Measurements from ENCODE around the gene COL11A1.
"Not testable (repeated sequence)": the region's sequence is repeated elsewhere in the genome, so short reads cannot be mapped to it uniquely, and the experiment has no call there.

The COL11A1 gene

DNA sequence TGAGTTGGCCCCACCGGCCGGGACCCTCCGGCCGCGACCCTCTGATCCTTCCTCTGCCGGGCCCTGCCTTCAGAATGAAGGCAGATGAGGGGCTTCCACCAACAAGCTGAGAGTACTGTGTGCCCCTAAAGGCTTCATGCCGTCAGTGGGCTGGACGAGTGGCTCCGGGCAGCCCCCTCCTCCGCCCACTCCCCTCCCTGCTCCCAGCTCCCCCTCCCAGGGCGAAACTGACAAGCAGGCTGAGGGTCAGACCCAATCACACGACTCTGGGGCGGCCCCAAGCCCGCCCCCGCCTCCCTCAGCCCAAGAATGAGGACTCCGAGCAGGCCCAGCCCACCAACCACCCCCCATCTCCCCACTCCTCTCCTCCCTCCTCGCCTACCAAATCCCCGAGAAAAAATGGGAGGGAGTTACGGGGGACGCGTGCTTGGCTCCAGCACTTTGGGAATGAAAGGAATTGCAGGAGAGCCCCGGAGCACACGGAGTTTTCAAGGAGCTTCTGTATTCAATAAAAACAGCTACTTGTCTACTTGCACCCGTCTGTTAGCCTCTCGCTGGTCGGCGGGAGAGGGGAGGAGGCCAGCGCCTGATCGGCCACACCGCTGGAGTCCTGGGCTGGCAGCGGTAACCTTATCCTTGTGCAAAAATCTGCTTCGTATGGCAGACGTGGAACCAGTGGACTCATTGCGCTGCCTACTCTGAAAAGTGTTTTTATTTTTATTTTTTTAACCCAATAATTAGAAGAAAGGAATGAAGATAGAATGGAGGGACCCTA lies at the start of gene COL11A1:
Gene COL11A1, minus strand, starts transcription at position 147 of the 775 bp plus-strand sequence. CDS start 344 bp downstream, outside the sequence.
- DNase-seq (ENCODE audit: low spot score), result peak; percentile 82

DNA sequence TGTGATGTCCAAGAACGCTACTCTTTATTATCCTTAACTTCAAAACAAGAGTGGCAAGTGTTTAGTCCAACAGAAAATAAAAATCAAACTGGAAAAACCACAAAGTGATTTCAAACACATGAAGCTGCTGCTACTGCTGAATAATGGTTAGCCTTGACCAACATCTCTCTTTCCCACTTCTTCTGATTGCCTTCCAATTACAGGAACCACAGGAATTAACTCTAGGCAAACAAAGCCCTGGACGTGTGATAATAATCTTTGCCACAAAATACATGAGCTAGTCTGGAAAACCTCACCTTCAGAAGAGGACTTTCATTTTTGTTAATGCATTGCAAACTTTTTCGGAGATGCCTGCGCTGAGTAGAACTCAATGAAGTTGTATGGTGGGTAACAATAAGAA lies 48.6 kb upstream of the COL11A1 start:
- DNase-seq (ENCODE audit: low spot score), result no peak

DNA sequence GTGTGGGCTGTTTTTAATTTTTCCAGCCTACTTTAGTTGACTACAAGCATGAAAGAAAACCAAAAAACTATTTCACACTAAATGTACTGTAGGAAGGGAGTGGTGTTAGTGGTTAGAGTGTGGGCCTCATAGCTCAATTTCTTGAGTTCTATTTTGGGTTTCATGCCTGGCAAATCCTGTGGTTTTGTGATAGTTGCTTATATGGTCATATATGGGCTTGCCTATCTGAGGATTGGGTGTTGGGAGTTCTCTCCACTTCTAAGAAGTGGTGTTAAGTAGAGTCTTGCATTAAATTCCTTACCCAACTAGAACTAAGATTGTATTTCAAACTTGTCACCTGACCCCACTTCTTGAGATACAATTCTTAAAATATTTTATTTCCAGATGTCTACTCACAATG lies 37.8 kb upstream of the COL11A1 start:
- no peak for DNase-seq (ENCODE audit: low spot score)

DNA sequence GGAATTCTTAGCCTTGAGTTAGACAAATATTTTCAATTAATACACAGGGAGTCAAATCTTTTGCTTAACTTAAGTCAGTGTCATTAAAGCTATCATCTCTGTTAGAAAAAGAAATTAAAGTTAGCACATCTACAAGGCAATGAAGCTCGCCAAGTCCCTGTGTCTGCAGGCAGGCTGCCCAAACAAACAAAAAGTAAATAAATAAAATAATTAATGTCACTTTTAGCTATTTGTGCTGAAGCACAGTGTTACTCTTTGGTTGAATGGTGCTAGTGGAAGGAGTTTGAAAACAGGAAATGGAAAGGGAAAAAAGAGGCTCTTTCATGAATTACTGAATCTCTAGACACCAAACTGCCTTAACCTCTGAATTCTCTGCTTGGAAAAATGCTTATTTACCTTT lies 37.1 kb upstream of the COL11A1 start:
- no peak for DNase-seq (ENCODE audit: low spot score)

DNA sequence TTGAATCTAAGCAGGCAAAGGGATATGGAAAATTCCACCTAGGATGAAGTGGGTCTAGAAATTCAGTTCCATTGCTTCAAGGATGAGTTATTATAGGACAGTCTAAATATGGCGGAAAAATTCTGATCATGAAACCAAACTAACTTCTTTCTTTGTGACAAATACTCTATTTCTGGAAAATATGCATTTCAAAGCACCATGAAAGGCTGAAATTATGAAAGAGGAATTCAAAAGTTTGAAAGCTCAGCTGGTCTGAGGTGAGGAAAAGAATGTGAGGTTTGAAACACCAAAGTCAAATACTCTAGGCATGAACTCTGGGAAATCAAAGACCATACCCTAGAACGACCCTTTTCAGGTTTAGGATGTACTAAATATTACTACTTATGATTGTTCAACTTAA lies 36.4 kb upstream of the COL11A1 start:
- DNase-seq (ENCODE audit: low spot score), result no peak

DNA sequence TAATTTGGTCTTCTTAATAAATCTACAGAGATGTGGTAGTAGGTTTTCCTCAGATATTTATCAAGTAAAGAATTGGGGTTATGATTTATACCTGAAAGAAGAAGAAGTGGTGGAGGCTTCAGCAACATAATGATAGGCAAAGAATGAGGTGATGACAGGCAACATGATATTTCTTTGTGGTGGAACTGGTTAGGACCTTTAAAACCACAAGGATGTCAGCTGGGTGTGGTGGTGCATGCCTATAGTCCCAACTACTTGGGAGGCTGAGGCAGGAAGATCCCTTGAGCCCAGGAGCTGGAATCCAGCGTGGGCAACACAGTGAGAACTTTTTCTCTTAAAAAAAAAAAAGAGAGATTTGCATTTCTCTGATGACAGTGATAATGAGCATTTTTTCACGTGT lies 34.1 kb upstream of the COL11A1 start:
- no peak for DNase-seq (ENCODE audit: low spot score)

DNA sequence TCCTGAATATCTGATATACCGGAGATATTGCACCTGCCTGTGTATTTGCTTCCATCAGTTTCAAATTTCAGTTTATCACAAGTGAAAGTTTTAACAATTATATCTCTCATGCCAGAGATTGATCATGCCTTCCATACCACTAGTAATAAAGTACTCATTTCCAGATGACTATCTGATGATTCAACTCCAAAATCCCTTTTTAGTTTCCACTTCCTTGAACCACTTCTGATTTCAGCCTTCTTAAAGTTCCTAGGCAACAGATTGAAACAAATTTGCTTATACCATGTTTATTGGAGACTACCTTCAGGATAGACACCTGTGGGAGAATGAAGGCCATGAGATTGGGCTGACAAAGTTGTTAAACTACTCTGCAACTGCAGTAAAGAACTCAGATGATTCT lies 21.5 kb upstream of the COL11A1 start:
- DNase-seq (ENCODE audit: low spot score), result no peak

DNA sequence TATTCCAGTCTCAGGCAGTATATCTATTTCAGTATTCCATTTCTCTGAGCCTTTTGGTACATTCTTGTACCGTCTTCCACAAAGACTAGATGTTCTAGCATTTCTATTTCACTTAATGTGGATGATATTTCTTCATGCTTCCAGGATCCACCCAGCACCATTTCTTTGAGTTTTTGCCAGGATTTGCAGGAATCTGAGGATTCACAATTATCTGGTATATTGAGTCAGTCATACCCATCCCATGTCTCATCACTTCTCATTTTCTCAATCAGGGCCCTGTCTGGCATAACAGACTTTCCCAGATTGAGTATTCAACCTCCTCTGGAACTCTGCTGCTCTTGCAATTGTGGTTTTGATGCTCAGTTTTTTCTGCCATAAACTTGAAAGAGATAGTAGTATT lies 20.9 kb upstream of the COL11A1 start:
- DNase-seq (ENCODE audit: low spot score), result no peak

DNA sequence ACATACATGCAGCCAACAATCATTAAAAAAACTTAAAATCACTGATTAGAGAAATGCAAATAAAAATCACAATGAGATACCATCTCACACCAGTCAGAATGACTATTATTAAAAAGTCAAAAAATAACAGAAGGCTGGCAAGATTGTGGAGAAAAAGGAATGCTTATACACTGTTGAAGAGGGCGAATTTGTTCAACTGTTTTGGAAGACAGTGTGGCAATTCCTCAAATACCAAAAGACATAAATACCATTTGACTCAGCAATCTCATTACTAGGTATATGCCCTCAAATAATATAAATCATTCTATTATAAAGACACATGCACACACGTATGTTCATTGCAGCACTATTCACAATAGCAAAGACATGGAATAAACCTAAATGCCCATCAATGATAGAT lies 19.9 kb upstream of the COL11A1 start:
- DNase-seq (ENCODE audit: low spot score), result not testable (repeated sequence)

DNA sequence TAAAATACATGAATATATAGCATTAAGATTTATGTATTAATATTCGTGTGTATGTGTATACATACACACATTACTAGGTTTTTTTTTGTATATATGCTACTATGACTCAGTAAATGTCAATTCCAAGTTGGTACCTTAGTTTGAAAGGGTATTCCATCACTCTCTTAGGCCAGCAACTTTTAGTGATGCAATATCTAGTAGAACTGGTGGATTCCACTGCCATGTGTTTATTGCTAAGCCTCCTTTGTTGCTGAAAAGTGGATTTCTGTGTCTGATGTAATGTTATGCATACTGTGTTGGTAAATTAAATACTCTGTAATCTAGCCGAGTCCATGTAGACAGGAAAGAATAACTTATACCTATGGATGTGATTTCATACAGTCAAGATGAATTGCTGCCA lies 16.9 kb upstream of the COL11A1 start:
- no peak for DNase-seq (ENCODE audit: low spot score)

DNA sequence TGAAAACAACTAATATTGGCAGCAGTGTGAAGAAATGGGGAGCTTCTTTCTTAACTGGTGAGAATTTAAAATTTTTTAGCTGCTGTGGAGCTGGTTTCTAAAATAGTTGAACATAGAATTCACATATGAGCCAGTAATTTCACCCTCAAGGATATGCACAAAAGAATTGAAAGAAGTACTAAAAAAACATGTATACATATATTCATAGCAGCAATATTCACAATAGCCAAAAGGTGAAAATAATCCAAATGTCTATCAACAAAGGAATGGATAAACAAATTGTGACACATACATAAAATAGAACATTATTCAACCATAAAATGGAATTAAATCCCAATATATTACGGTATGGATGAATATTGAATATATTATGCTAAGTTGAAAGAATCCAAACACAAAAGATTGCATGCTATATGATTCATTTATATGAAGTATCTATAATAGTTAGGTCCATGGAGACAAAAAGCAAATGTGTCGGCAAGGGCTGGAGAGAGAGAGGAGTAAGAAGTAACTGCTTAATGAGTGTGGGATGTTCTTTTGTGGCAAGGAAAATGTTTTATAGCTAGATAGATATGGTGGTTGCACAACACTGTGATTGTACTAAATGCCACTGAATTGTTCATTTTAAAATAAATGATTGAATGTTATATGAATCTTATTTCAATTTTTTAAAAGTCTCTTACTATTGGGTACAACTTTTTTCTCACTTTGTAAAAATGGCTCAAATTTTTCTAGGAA lies 14.8 kb upstream of the COL11A1 start:
- no peak for DNase-seq (ENCODE audit: low spot score)

DNA sequence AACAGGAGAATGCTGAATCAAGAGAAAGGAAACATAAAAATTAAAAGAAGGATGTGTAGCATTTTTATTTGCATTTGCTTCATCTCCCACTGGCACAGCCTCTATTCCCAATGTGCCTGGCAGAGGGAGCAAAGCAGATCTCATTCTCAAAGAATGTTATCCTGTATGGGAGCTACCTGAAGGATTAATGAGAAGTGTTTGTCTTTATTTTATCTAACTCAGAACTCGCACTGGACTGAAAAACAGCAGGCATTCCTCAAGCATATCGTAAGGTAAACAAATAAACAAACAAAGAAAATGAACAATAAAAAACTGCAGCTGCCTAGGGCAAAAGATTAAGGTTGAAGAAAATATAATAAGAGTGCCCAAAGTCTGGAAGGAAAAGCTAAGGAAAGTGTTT lies 12.7 kb upstream of the COL11A1 start:
- DNase-seq (ENCODE audit: low spot score), result no peak

DNA sequence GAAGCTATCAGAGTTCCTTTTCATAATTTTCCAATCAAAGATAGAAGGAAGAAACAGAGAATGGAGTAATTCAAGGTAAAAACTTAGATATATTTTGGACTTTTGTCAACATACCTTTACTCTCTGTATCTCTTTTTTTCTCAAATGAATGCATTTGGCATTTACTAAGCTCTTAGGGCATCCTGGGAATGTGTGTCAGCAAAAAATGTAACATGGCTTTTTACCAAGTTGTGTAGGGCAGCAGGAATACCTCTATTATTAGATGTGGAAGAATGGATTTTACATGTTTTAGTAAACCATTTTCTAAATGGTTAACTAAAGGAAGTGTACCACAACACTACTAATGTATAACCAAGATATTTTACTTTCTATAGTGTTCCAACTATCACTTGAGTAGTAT lies 4.2 kb upstream of the COL11A1 start:
- no peak for DNase-seq (ENCODE audit: low spot score)

DNA sequence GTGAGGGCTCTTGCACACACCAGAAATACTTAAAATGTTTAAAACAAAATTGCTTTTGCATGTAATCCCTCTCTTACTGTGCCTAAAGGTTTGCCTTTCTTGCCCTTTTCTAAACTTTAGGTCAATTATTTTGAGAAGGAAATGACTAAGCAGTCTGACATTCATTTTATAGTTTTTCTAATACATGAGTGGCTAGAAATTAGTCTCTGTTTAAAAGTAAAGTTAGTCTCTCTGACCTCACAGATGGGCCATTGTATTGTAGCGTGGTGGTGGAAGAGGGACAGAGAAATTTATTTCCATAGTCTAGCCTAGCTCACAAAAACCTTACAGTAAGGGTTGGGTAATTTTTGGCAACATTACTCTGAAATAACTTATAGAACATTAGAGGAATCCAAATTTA lies 3.6 kb upstream of the COL11A1 start:
- no peak for DNase-seq (ENCODE audit: low spot score)

DNA sequence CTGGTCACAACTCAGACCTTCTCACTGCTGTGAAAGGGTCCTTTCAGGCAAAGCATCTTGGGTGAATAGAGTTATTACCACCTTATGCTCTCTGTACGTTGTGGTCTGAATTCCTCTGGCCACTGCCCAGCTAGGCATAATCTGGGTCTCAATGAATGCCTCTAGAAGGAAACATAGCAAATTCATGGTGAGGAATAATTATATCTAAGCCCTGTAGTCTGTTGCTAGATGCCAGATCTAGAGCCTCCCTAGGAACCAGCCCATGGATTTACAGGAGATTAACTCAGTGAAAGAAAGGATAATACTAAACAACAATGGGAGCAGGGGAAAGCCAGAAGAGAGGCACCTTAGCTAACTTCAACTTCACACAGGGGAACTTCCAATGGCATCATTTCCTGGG lies 2.4 kb upstream of the COL11A1 start:
- DNase-seq (ENCODE audit: low spot score), result no peak

DNA sequence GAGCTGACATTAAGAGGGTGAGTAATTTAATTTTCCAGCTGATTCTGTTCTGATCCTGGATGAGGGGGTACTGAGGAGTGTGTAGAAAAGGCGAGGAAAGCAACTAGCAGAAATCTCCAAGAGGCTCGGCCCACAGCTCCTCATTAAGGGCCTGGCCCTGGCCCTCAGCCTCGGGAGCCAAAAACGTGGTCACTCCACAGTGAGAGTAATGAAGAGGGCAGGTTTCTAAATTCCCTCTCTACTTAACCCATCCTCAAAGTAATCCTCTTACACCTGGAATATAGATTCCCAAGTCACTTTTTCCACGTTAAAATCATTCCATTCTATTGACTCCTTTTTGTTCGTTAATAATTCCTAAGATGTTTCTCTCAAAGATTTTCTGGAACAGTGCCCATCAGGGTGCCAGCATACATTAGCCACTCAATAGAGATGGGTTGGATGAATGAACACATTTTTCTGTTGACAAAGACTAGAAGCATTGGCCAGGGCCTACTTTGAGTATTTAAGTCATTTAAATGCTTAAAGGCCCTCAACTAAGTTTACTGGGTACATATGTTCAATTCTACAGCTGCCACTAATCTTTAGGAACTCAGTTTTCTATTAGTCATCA lies 1.1 kb upstream of the COL11A1 start:
- DNase-seq (ENCODE audit: low spot score), result no peak

DNA sequence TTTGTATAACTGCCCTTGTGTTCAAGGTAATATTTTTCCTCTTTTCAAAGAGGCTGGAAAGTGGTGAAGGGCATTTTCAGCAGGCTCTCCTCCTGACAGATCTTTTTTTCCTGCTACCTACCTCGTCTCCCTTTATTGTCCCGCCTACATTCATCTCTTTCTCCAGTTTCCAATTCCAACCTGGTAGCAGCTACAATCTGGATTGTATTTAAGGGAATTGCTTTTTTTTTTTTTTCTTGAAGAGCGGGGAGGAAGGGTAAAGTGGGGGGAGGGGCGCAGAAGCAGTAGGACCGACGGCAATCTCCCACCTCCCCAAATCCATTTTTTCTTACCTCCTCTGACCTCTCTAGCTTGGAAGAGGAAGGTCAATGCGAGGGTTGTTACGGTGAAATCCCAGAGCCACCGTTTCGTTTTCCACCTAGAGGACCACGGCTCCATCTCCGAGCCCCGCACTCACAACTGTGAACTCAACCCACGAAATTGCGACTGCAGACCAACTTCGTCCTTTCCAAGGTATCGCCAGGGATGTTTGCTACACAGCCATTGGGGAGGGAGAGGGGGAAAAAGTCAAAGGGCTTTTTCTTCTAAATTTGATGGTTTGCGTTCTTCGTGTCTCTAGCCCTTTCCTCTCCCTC lies 464 bp downstream of the COL11A1 start:
- DNase-seq (ENCODE audit: low spot score), result no peak

DNA sequence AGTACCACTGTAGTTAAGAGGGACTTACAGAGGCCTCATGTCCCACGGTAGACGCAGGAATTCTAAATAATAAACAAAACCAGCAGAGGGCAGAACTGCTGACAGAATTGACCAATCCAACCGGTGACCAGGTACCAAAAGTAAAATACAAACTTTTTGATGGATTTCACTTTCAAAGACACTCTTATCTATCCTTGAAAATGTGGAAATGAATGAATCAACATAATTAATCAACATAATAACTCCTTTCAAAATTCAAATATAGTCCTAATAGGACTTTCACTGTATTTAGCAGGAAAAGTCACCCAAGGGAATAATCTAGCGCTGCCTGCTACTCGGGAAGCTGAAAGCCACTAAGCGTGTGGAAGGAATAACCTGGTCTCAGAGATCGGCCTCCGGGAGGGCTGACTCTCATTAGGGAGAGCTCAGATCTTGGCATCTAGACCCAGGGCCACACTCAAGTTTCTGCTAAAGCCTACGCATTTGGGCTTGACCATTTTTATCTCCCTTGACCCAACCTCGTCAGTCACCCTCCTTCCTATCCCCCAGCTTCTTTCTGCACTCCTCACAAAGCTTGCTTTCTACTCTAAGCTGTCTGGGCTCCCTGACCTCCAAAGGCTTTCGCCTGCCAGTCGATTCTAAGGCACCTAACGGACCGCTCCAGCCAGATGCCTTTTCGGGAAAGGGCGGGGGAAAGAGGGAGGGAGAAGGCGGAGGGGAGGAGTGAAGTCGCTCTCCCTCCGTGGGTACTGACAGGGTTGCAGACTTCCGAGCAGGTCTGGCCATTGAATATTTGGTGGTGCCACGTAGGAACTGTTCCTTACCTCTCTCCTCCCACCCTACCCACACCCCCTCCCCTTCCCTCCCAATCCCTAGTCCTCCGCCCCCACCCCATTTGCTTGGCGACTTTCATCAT lies 1.6 kb downstream of the COL11A1 start:
- peak; percentile 34 for DNase-seq (ENCODE audit: low spot score)

DNA sequence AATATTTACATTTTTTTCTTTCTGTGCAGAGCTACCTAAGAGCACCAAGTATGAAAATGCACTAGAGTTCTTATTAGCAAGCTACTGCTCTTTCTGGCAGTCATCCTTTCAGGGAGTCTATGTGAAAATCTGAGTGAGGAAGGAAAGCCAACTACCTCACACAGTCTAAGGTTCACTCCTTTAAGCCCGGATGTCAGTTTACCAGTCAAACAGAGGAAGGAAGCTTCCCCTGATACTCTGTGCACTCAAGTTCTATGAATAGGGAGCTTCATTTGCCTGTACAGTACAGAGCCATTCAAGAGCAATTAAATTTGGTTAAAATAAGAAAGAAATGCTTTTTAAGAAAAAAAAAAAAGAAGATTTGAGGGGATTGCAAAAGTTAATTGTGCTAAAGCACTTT lies 6.9 kb downstream of the COL11A1 start:
- no peak for DNase-seq (ENCODE audit: low spot score)

DNA sequence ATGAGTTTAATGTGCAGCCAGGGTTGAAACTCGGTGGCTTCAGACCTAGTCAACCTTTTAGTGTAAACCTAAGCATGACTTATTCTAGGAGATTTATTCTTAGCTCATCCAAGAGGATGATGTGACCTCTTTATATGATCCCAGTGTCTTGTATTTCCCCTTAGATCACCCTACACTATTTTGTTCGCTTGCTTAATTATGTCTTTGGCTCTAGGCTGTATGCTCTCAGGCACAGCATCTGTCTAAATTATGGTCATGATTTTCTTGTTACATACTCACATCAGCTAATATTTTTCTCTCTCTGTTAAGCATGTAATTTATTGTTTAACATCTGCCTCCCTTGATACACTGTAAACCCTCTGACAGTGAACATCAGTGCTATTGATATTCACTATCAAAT lies 19.1 kb downstream of the COL11A1 start:
- no peak for DNase-seq (ENCODE audit: low spot score)

DNA sequence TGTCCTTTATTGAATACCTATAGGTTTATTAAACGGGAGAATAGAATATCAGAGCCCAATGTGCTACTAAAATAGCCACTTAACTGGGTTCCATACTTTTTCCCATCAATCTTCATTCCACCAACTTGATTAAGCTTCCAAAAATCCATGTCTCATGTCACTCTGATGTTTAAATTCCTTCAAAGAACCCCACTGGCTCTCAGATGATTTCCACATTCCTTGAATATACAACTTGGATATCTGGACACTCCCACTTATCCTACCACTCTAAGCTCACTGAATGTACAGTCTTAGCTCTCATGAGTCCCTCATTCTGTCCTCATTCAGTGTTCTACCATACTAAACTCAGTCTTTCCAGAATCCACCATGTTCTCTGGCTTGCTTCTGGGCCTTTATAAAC lies 21.1 kb downstream of the COL11A1 start:
- DNase-seq (ENCODE audit: low spot score), result no peak

DNA sequence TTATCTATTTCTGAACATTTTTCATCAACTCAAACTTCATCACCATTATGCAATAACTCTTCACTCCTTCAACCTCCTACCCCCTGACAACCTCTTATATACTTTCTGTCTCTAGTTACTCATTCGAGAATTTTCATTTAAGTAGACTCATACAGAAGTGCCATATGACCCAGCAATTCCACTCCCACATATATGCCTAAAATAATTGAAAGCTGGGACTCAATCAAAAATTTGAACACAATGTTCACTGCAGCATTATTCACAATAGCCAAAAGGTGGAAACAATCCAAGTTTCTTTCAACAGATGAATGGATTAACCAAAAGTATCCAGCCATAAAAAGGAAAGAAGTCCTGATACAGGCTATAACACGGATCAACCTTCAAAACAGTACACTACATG lies 24.1 kb downstream of the COL11A1 start:
- DNase-seq (ENCODE audit: low spot score), result no peak

Data from iPS-NIHi11 (cell line).